Endometrium (tissue), 2 donors: ENCODE measurements around the gene WNT8B.

Source experiments
- FAIRE-seq: peaks from 2 replicates; lab custom pipeline; 2012; peaks lifted over from hg19 to GRCh38; lab: Jason Lieb, UNC
- donor health status: control.
- donor health status: control.

The WNT8B gene

DNA sequence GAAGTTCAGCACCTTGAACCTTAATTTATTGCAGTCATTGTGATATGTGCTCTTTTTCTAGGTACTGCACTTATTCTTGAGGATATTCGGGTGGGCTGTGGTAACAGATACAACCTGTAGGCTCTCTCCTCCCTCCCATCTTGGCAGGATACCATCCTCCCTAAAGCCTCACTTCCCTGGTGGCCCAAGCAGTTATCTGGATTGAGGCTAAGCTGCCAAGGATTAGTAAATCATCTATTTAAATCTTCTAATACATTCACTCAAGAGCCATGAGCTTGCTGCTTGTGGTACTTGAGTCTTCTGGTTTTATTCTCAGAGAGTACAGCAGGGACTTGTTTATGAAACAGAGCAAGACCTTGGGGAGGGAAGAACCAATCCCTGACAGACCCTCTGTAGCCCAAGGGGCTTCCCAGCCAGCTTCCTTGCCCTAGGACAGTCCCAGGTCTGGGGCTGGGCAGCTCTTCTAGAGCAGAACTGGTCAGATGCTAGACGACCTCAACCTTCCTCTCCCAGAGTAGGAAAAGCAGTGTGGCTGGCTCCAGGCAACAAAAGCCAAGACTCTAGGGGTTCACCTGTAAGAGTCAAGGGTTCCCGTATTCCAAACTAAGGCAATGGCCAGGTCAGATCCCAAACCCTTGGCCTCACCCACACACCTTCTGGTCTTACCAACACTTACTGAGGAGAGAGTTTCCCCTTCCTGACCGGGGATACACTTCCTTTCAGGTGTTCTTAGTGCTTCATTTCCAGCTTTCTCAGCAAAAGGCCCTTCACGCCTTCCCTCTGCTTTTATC, 21.3 kb downstream of the WNT8B start:
- FAIRE-seq: no peak

DNA sequence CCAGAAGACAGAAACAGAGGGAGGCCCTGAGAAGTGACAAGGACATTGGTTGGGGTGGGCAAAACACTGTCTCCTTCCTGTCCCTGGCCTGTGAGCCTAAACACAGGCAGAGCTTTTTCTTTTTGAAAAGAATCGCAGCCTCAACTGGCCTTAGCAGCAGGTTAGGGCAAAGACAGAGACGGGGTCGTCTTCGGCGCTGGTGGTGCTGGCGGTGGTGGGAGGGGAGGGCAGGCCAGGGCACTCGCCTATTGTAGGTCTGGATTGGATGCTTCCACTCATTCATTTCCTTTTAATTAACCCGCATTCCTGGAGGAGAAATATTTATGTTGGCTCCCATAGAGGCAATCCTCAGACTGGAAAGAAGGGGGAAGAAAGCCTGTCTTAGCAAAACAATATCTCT, 22.6 kb downstream of the WNT8B start:
- FAIRE-seq: no peak

DNA sequence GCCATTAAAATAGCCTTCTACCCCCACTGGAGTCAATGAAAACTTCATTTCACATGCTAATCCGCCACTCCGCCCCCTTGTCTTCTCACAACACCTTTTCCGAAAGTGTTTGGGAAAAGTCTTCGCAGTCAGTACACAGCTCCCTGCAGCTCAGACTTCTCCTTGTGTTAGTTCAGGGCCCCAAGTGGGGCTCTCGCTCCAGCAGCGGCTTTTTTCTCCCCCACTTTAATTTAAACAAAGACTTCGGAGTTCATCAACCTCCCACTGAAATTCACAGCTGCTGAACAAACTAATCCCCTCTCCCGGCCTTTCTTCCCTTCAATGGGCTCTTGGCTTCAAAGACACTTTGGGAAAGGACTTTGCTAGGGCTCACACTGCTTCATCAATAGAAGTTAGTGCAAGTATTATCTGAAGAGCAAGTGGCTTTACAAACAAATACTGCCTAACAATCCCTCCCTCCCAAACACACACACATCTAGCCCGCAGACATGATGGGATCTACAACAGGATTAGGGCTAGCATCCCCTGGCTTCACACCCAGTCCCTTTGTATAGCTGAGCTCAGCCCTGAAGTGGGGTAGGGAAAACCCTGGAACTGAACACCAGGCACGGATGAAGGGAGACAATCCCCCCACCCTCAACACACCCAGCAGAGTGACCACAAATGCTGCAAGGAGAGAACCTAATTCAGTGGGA, 23.1 kb downstream of the WNT8B start:
- FAIRE-seq: no peak

DNA sequence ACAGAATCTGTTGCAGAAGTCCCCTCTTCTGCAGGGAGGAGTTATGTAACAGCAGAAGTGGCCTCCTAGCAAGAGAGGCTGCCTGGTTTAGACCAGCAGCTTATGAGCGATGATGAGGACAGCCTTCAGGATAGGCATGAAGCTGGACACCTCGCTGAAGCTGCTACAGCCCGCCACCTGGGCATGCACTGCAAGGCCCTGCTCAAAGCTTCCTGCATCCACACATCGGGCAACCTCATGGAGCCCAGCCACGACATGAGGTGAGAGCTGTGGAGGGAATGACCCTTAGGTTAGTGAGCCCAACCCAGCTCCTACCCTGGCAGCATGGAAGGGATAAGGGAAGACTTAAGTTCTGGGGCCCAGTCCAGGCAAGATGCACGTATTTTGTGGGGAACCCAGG, 24.7 kb downstream of the WNT8B start:
- FAIRE-seq: no peak

DNA sequence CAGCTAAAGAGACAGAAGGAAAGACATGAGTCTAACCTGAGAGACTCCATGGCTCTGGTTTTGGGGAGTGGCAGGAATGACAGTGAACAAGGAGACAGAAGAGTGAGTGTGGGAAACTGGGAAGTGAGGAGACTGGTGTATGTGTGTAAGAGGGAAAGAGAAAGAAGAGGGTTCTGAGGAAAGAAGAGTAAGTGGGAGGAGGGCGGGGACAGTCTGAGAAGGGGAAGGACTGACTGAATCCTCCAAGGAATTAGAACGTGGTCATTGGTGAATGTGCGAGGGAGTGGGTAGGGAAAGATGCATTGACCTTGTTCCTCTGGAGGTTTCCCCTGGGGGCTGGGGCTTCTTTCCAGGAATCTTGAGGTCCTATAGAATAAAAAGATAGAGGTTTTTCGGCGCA, 26.6 kb downstream of the WNT8B start:
- FAIRE-seq: no peak

DNA sequence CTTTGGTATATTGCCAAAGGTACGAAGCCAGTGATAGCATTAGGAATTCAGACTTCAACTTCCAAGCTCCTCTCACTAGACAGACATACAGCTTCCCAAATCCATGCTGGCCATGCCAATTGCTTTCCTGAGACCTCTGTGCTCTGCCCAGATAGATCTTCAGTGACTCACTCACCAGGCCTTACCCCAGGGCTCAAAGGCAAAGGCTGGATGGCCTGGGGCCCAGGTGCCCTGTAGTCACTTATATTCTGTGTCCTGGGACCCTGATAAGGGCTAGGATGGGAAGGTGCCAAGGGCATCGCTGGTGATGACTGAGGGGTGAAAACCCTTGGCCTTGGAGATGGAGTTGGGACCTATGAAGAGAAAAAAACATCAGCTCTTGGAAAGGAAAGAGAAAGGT, 27.7 kb downstream of the WNT8B start:
- FAIRE-seq: no peak

DNA sequence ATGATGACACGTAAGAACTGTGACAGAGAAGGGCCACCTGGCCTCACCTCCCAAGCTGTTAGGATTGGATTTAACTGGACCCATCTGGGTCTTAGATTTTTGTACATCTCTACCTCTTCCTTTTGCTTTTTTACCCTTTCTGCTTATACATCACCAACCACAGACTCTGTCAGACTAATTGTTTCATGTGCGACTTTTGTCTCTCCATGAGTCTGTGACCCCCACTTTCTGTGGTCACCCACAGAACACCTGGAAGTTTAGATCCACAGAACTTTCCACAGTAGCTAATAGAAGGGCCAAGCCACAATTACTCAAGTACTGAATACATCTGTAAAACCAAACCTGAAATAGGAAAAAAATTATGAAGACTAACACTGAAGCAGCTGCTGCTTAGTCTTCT, 33.8 kb downstream of the WNT8B start:
- no peak for FAIRE-seq

DNA sequence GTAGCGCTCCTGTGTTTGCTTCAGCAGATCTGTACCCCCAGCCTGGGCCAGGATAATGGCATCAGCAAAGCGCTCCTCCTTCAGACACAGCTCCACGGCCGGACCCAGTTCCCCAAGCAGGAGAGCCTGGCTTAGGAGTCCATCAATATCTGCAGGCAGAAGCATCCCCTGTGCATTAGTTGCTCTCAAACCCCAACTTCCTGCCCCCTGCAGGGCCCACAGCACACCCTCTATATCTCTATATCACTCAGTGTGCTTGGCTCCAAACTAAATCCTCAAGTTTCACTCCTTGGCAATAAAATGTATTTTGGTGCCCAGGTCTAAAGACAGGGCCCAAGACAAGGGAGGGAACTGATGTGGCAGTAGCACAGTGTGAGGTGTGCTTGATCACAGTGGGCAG, 35.2 kb downstream of the WNT8B start:
- FAIRE-seq: no peak

DNA sequence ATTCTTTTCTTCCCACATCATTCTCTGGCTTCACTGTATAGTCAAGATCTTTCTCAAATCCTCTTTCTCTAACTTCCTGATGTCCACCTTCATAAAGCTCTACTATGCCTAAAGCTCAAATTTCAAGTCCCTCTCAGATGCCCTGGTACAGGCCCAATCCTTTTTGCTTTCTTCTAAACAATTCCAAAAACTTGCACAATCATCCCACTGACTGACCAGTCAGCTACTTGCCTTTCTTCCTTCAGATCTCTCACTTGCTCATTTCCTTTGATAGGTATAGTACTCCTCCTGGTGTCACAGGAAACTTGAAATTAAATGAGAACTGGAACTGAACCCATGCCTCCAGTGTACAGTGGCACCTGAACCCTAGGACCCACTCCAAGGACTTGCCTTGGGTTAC, 38.6 kb downstream of the WNT8B start:
- no peak for FAIRE-seq

DNA sequence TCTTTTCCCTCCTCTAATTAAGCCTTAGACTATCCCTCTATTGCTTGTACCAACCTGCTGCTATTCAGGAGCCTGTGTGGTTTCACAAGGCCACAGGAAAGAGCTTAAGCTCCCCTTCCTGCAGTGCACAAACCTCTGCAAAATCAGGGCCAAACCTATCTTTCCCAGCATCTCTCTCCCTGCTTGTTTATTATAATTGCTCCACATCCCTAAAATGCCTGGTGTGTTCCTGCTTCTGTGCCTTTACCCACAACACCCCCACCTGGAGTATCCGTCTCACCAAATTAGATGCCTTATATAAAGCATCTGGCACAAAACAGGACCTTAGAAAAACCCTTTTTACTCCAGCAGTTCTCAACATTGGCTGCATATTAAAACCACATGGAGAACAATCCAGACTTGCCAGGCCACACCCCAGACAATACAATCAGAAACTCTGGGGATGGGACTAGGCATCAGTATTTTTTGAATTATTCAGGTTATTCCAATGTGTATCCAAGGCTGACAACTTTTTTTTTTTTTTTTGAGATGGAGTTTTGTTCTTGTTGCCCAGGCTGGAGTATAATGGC, 40.2 kb downstream of the WNT8B start:
- no peak for FAIRE-seq

DNA sequence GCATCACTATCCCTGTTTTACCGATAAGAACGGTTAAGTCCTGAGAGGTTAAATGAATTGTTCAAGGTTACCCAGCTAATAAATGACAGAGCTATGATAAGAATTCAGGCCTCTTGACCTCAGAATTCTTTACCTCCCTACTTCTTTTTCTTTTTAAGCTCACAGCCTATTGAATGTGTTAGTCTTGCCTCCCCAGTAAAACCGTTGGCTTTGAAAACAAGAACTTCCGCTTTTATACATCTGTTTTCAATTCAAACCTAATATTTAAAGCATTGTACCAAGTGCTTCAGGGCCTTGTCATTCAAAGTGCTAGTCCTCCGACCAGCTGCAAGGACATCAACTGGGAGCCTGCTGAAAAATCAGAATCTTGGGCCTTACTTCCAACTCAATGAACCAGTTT, 41.3 kb downstream of the WNT8B start:
- FAIRE-seq: no peak

DNA sequence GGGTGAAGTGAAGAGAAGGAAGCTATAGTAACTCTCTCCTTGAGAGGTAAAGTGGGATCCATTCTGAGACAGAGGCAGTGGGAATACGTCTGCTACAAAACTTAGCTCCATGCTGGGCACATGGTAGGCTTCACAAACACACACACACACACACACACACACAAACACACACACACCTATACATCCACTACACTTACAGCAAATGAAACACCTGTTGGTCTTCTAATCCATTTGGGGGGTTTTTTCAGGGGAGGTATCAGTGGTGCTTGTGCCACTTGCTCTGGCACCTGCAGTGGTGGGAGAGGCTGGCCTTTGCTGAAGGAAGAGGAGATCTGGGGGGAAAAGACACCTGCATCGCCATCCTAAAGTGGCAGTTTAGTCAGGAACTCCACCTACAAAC, 42.4 kb downstream of the WNT8B start:
- no peak for FAIRE-seq

DNA sequence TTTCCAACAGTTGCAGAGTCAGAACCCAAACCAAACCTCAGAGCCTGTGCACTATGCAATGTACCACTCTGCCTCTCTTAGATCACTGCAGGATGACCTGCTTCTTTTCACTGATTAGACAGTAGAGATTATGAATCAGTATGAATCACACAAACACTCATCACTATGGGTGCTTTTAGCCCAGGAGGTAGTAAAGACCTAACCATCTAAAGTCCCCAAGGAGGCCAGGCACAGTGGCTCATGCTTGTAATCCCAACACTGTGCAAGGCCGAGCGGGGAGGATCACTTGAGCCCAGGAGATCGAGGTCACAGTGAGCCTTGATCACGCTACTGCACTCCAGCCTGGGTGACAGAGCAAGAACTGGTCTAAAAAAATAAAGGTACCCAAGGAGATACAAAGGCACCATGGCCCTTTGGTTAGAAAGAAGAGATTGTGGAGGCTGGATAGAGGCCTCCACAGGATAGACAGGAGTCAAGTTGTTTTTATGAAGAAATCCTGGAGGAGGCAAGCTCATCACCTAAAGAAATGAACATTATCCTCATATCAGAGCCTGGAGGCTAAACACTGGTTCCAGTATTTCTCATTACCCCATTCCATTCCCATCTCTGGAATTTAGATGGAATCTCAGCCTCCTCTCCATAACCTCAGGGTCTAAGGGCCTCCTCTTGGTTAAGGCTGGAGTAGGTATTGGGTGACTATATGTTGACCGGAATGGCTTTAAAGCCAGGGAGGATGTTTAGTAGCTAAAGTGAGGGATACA, 44.0 kb downstream of the WNT8B start:
- FAIRE-seq: no peak

DNA sequence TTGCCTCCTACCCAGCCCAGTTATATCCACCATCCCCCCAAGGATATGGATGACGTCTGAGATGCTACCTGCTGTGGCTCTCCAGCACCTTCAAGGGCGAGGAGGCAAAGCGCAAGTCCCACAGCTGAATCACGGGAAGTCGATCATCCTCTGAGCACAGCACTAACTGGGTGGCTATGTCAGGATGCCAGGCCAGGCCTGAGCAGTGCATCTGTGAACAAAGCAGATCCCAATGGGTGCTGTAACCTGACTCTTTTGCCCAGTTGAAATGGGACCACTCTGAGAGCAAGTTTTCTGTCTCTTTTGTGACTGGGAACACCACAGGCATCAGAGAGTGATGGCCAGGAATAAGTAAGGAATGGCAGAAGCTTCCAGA, 44.5 kb downstream of the WNT8B start:
- no peak for FAIRE-seq

DNA sequence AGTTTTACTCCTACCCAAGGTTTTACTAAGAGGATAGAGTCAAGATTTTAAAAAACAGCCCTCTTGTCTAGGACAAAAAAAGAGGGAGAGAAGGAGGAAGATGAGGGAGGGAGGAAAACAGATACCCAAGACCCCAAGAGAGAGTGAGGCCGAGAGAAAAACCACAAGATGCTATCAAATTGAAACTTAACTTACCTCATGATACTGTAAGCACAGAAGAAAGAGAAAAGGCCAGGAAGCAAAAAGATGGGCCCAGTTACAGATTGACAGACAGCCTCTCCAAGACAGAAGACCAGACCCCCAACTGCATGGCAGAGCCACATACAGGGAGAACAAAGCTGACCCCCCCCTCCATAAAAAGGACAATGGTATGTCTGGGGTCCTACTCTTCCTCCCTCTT, 45.5 kb downstream of the WNT8B start:
- FAIRE-seq: no peak

DNA sequence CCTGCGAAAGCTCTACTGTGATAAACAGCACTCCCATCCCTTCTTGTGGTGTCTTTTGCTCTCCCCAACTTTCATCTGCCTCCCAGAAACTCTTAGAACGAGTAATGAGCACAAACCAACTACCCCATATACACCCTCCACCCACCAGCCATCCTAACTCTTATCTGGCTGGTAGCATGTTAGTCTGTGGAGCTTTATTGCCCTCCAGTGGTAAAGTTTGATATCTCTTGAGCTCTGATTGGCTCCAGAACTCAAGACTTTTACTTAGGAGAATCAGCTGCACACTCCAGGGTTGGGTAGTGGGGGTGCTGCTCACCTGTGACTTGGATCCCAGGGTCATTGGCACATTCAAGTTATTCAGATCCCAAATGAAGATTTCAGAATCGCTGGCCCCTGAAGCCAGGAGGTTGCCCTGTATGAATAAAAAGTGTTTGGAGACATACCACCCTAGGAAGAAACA, 45.9 kb downstream of the WNT8B start:
- FAIRE-seq: no peak

DNA sequence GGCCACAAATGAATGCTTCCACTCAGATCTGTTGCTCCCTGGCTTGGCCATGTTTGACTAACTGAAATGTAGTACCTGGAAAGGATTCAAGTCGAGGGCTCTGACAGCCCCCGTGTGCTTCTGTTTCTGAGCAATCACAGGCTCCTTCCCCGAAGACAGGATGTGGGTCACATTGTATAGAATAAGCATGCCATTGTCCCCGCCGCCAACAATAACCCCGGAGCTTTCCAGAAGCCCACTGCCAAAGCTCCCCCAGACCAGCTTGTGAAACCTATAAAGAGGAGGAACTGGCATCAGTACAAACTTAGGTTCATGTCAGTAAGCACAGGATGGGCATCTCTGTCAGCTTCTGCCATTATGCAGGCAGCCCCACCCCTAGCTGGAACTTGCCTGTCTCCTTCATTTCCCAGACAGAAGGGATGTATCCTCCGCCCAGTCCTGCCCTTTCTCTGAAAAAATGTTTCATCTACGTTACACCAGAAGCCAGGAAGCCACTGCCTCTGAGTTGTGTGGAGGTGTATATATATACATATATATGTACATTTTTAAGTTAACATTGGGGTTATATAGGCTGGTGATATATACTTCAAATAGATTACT, 46.5 kb downstream of the WNT8B start:
- FAIRE-seq: no peak

DNA sequence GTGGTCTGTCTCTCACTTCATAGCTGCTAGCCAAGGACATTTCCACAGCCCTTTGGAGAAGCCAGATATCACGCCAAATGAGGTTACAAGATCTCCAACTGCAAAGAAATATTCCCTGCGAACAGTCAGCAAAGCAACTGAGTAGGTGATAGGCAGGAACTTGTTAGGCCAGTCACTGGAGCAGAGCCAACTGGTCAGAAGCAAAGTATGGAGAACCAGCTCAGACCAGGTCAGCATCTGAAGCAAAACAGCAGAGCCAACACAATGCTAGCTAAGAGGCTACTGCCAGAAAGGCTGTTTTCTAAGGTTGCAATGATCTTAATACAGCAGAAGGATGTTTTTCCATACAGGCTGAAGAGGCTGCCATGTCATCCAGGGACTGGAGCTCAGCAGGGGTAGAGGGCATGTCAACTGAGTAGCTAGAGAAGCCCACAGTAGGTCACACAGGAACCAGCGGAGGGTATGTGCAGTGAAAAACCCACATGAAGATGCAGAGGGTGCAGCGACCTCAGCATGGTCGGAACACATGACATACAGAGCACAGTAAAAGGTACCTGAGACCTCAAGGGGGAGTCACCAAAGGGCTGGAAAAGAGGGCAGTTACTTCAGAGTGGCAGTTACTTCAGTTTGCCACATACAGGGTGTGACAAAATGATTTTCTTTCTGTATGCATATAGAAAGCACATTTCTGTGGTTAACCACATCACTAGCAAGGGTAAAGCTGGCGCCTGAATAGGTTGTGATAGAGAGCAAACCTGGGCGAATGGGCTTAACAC, 47.9 kb downstream of the WNT8B start:
- no peak for FAIRE-seq

DNA sequence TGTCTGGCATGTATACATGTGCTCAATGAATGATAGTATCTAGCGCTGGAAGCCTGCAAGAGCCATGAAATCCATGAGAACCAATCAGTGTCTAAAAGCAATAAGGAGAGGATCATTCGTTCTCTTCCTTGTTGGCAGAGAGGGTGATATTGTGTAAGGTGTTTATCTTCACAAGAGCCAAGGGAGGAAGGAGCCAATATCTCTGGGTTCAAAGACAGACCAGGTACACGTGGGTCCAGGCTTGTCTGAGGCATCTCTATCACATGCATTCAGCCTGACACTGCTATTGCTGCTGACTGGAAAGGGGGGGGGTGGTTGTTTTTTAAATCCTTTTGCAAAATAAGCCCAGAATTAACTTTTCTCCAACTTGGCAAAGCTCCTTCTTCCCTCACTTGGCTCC, 52.8 kb downstream of the WNT8B start:
- no peak for FAIRE-seq

DNA sequence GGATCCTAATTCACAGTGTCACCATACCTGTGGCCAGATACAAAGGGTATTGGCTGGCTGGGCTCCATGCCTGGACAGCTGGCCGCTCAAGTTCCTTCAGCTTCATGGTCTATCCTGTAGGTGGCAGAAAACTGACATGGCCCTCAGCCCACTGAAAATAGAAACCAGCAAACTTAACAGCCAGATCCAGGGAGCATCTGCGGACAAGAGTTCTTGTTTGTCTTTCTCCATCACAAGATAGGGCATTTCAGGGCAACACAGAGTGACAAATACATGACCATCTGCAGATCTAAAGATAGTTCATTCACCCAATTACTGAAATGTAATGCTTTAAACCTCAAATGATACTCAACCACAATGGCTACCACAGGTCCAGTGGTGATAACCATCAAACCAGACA, 54.0 kb downstream of the WNT8B start:
- no peak for FAIRE-seq

DNA sequence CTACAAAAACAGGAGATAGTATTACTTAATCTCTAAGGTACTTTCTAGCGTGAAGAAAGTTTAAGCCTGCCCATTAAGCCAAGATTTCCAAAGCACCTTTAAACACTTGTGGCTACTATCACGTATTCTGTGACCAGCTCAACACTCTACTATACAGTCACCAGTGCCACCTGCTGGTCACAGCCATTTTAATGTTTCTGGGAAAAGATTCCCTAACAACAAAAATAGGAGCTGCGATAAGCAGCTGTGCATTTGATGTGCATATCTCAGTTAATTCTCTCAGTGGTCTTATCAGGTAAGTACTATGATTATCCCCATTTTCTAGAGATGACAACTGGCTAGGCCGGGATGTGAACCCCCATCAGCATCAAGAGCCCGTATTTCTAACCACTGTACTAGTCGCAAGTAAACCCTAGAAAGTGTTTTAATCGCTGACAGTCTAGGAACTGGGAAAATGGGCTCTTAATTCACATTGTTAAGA, 56.0 kb downstream of the WNT8B start:
- peak; percentile 70 for FAIRE-seq
